Nephron (organoid): Measurements from ENCODE around the gene PNRC2.
A peak's percentile ranks its signal among the peaks of the same experiment; 100 is the strongest.

ENCODE experiments used
- H3K27ac Mint-ChIP-seq, 3 experiments: 2 replicates each; pipeline ENCODE4 v1.8.0; 2020; ENCODE audit warnings: mixed read lengths in 3 of 3, mild to moderate bottlenecking in 2 of 3, moderate library complexity in 1 of 3
- H3K27me3 Mint-ChIP-seq: 2 replicates; pipeline ENCODE4 v1.8.0; 2021; ENCODE audit warnings: low read depth, mild to moderate bottlenecking, moderate library complexity, mixed read lengths
- H3K36me3 Mint-ChIP-seq: 2 replicates; pipeline ENCODE4 v1.8.0; 2020; ENCODE audit warnings: low read depth, mixed read lengths
- H3K4me1 Mint-ChIP-seq: 2 replicates; pipeline ENCODE4 v1.8.0; 2020; ENCODE audit warnings: mixed read lengths
- H3K4me3 Mint-ChIP-seq, 3 experiments: 2 replicates each; pipeline ENCODE4 v1.8.0; 2020; ENCODE audit warnings: mild to moderate bottlenecking in 3 of 3, mixed read lengths in 3 of 3, moderate library complexity in 2 of 3
- H3K9me3 Mint-ChIP-seq: 2 replicates; pipeline ENCODE4 v1.8.0; 2020; ENCODE audit warnings: mixed read lengths
- CTCF ChIP-seq, 3 experiments: fragments of 200-600 bp; sonication (generic); IDR thresholded peaks; one replicate each; pipeline ENCODE4 v1.5.0; 2021; ENCODE audit warnings: antibody characterized with exemption in 3 of 3; ENCODE audit not compliant: unreplicated experiment in 3 of 3

The PNRC2 gene

GRCh38 chr1:23924601-23925000 is 35.0 kb upstream of the PNRC2 start:
- Mint-ChIP-seq H3K36me3 (no peaks in the 10 kb centered on the region), H3K27me3 (peaks cover 17% of the 10 kb centered on the region), H3K9me3 (no peaks in the 10 kb centered on the region), H3K4me1 (no peaks in the 10 kb centered on the region), H3K4me3 (no peak overlapping the region), H3K27ac (no peak overlapping the region)
- TF ChIP-seq CTCF (IDR thresholded peaks at IDR 0.05; ENCODE audit: unreplicated experiment in 3 of 3), result no peak

GRCh38 chr1:23925279-23925678 is 34.3 kb upstream of the PNRC2 start:
- no peaks in the 10 kb centered on the region for H3K9me3 Mint-ChIP-seq
- no peak overlapping the region for H3K4me3 Mint-ChIP-seq
- no peak overlapping the region for H3K27ac Mint-ChIP-seq
- no peak for TF ChIP-seq CTCF (IDR thresholded peaks at IDR 0.05; ENCODE audit: unreplicated experiment in 3 of 3)
- no peaks in the 10 kb centered on the region for H3K4me1 Mint-ChIP-seq
- no peaks in the 10 kb centered on the region for H3K36me3 Mint-ChIP-seq
- peaks cover 17% of the 10 kb centered on the region for H3K27me3 Mint-ChIP-seq

- H3K27me3 Mint-ChIP-seq, result peaks cover 17% of the 10 kb centered on the region
- peaks cover 7% of the 10 kb centered on the region for H3K4me1 Mint-ChIP-seq
- no peaks in the 10 kb centered on the region for H3K9me3 Mint-ChIP-seq
- H3K36me3 Mint-ChIP-seq, result no peaks in the 10 kb centered on the region
- TF ChIP-seq CTCF (IDR thresholded peaks at IDR 0.05; ENCODE audit: unreplicated experiment in 3 of 3), result no peak
- H3K27ac Mint-ChIP-seq, result no peak overlapping the region
- H3K4me3 Mint-ChIP-seq, result no peak overlapping the region
These were observed 32.5 kb upstream of the PNRC2 start for GRCh38 chr1:23927097-23927496.

GRCh38 chr1:23928789-23929188 is 30.8 kb upstream of the PNRC2 start:
- peaks cover 23% of the 10 kb centered on the region for H3K27me3 Mint-ChIP-seq
- H3K4me3 Mint-ChIP-seq, result no peak overlapping the region
- no peaks in the 10 kb centered on the region for H3K9me3 Mint-ChIP-seq
- no peaks in the 10 kb centered on the region for H3K36me3 Mint-ChIP-seq
- no peak overlapping the region for H3K27ac Mint-ChIP-seq
- peaks cover 7% of the 10 kb centered on the region for H3K4me1 Mint-ChIP-seq
- no peak for TF ChIP-seq CTCF (IDR thresholded peaks at IDR 0.05; ENCODE audit: unreplicated experiment in 3 of 3)

GRCh38 chr1:23930270-23930669 is 29.4 kb upstream of the PNRC2 start:
- Mint-ChIP-seq H3K27me3 (peaks cover 16% of the 10 kb centered on the region), H3K9me3 (no peaks in the 10 kb centered on the region), H3K36me3 (no peaks in the 10 kb centered on the region), H3K4me3 (no peak overlapping the region), H3K4me1 (peaks cover 7% of the 10 kb centered on the region), H3K27ac (no peak overlapping the region)
- no peak for TF ChIP-seq CTCF (IDR thresholded peaks at IDR 0.05; ENCODE audit: unreplicated experiment in 3 of 3)

GRCh38 chr1:23930861-23931490 is 28.7 kb upstream of the PNRC2 start:
- TF ChIP-seq CTCF (IDR thresholded peaks at IDR 0.05; ENCODE audit: unreplicated experiment in 3 of 3), result no peak
- Mint-ChIP-seq H3K36me3 (no peaks in the 10 kb centered on the region), H3K9me3 (no peaks in the 10 kb centered on the region), H3K27me3 (peaks cover 15% of the 10 kb centered on the region), H3K27ac (peak overlapping the region; percentile 66 to 82 (median 81)), H3K4me1 (peaks cover 7% of the 10 kb centered on the region), H3K4me3 (no peak overlapping the region)
